Endothelial cell of umbilical vein (primary cell): ENCODE measurements around the gene LRRC52.

Experiments used
- EZH2 ChIP-seq: IDR thresholded peaks from 2 replicates; pipeline ENCODE4 v1.6.1; 2012; ENCODE audit warnings: borderline replicate concordance, low read depth, mild to moderate bottlenecking, moderate library complexity, low read length, inconsistent platforms; ENCODE audit not compliant: severe bottlenecking
- FOS ChIP-seq: IDR thresholded peaks from 2 replicates; pipeline ENCODE4 v1.6.1; 2011; ENCODE audit warnings: mild to moderate bottlenecking, low read length, moderate library complexity, borderline replicate concordance; ENCODE audit not compliant: insufficient read depth
- GATA2 ChIP-seq: IDR thresholded peaks from 2 replicates; pipeline ENCODE4 v1.7.0; 2011; ENCODE audit warnings: low read depth, mild to moderate bottlenecking, moderate library complexity, mixed read lengths, low read length; ENCODE audit not compliant: insufficient read length, insufficient read depth
- POLR2A ChIP-seq: IDR thresholded peaks from 2 replicates; pipeline ENCODE4 v1.6.1; 2012; ENCODE audit warnings: low read depth, mild to moderate bottlenecking, control low read depth, low read length
- POLR2AphosphoS5 ChIP-seq: IDR thresholded peaks from 2 replicates; pipeline ENCODE4 v1.6.1; 2012; ENCODE audit warnings: low read depth, mild to moderate bottlenecking, control low read depth, low read length, moderate library complexity; ENCODE audit not compliant: insufficient read depth
- TF ChIP-seq, protein P1 (sequence below), 2 donors: IDR thresholded peaks; 1 replicate in 1 of 2; 2 replicates in 1 of 2; pipeline ENCODE4 v1.5.1; 2011; ENCODE audit warnings: low read length in 2 of 2, mild to moderate bottlenecking in 2 of 2, moderate library complexity in 2 of 2, control low read depth in 1 of 2, inconsistent platforms in 1 of 2, low read depth in 1 of 2; ENCODE audit not compliant: insufficient read depth in 1 of 2; ENCODE audit errors: extremely low read depth in 1 of 2
- TF ChIP-seq, protein P2 (sequence below): IDR thresholded peaks from 2 replicates; pipeline ENCODE4 v1.6.1; 2011; ENCODE audit not compliant: insufficient read depth, insufficient read length

DNA sequence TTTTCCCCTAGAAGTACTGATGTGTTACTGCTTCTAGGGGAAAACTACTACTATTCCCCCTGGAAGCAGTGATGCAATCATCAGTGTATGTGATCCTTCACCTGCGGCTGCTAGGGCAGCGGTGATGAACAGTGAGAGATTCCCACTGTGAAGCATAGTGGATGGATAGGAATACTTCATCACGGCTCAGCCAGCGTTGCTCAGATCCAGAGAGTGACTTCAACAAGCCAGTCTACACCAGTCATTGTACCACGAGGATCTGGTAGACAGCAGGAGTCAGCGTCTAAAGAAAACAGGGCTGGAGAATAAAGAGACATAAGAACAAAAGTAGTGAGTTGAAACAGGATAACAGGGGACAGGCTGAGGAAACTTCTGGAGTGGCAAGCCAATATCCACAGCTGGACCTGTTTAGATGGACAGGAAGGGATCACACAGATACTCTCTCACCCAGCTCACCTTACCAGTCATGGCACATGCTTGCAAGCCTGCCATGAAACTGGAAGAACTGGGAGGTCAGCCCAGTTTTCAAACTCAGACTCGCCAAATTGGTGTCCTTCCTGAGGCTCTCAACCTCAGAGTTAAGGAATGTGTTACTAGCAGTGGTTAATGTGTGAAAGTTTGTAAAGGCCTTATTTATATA is 42.4 kb upstream of the LRRC52 start:
- TF ChIP-seq, protein P1, sequence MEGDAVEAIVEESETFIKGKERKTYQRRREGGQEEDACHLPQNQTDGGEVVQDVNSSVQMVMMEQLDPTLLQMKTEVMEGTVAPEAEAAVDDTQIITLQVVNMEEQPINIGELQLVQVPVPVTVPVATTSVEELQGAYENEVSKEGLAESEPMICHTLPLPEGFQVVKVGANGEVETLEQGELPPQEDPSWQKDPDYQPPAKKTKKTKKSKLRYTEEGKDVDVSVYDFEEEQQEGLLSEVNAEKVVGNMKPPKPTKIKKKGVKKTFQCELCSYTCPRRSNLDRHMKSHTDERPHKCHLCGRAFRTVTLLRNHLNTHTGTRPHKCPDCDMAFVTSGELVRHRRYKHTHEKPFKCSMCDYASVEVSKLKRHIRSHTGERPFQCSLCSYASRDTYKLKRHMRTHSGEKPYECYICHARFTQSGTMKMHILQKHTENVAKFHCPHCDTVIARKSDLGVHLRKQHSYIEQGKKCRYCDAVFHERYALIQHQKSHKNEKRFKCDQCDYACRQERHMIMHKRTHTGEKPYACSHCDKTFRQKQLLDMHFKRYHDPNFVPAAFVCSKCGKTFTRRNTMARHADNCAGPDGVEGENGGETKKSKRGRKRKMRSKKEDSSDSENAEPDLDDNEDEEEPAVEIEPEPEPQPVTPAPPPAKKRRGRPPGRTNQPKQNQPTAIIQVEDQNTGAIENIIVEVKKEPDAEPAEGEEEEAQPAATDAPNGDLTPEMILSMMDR (IDR thresholded peaks at IDR 0.05; ENCODE audit: extremely low read depth in 1 of 2, insufficient read depth in 1 of 2, low read depth in 1 of 2, low read length in 2 of 2): no peak
- TF ChIP-seq POLR2A: no peak
- no peak for TF ChIP-seq FOS
- TF ChIP-seq POLR2AphosphoS5: no peak
- TF ChIP-seq EZH2: no peak
- no peak for TF ChIP-seq GATA2
- TF ChIP-seq, protein P2, sequence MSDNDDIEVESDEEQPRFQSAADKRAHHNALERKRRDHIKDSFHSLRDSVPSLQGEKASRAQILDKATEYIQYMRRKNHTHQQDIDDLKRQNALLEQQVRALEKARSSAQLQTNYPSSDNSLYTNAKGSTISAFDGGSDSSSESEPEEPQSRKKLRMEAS: no peak
